ENCODE results near the gene POMT1. TPM values are rescaled to one million over a fixed set of nuclear protein-coding genes. Genes with fewer than 3 reads are reported as not detected.

Gene POMT1
- total RNA-seq, 2 donors from 2014 or later: 22.1 to 34.6 TPM

DNA sequence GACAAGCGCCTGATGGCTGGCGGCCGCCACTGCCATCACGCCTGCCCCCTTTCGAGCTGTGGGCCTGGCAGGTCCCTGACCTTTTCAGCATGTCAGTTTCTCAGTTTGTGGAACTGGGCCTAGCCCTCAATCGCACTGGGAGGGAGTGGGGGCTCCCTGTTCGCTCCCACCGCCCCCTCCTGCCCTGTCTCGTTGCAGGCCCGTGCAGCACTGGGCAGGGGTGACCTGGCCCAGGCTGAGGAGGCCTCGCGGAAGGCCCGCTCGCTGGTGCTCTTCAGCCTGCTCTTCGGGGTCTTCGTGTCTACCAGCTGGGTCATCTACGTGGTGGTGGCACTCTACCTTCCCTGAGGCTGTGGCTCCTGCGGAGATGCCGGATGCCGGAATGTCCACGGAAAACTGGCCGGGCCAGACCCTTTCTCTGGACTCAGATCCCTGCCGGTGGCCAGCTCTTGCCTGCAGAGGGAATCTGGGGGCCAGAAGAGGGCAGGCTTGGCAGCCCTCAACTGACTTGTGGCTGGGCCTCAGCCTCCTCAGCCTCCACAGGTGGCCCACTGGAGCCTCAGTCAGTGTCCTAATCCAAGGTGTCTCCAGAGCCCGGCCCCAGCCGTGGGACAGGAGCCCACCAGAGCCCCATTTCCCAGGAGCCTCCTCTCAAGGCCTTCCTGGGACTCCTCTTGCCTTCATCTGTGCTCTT is 55.3 kb downstream of the POMT1 start:
- 95 to 96% methylated on average over 5 to 17 of the region's 25 CpGs for WGBS, 2 donors
- no peak for ATAC-seq

GRCh38 chr9:131559421-131560000 is 56.8 kb downstream of the POMT1 start:
- no peaks in the 10 kb centered on the region for H3K4me1 ChIP-seq
- peak; percentile 40 for ATAC-seq
- intact Hi-C loops (cut with DNase I): no loop called here
- no peaks in the 10 kb centered on the region for H3K36me3 ChIP-seq (replicated peaks in 1 of 2; ENCODE audit: insufficient read depth in 1 of 2, low read depth in 2 of 2)
- no peaks in the 10 kb centered on the region for H3K9me3 ChIP-seq
- no peak for TF ChIP-seq POLR2A (IDR thresholded peaks at IDR 0.05)
- TF ChIP-seq, protein P1, sequence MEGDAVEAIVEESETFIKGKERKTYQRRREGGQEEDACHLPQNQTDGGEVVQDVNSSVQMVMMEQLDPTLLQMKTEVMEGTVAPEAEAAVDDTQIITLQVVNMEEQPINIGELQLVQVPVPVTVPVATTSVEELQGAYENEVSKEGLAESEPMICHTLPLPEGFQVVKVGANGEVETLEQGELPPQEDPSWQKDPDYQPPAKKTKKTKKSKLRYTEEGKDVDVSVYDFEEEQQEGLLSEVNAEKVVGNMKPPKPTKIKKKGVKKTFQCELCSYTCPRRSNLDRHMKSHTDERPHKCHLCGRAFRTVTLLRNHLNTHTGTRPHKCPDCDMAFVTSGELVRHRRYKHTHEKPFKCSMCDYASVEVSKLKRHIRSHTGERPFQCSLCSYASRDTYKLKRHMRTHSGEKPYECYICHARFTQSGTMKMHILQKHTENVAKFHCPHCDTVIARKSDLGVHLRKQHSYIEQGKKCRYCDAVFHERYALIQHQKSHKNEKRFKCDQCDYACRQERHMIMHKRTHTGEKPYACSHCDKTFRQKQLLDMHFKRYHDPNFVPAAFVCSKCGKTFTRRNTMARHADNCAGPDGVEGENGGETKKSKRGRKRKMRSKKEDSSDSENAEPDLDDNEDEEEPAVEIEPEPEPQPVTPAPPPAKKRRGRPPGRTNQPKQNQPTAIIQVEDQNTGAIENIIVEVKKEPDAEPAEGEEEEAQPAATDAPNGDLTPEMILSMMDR (IDR thresholded peaks at IDR 0.05): peak in 2 of 7 experiments; percentile 15 to 31
- no peak for DNase-seq
- H3K27me3 ChIP-seq: no peaks in the 10 kb centered on the region
- 77% methylated on average over 1 of the region's 1 CpG; no CpG with 5 or more reads in 1 of the 2 donors for WGBS, 2 donors
- no peak overlapping the region for H3K4me3 ChIP-seq
- no peak overlapping the region for H3K27ac ChIP-seq

More for the DNA sequence above, 55.3 kb downstream of the POMT1 start:
- TF ChIP-seq, protein P1 (IDR thresholded peaks at IDR 0.05): no peak
- TF ChIP-seq POLR2A (IDR thresholded peaks at IDR 0.05): no peak
- H3K4me1 ChIP-seq: no peaks in the 10 kb centered on the region
- no peak overlapping the region for H3K27ac ChIP-seq
- no peaks in the 10 kb centered on the region for H3K27me3 ChIP-seq
- no peaks in the 10 kb centered on the region for H3K36me3 ChIP-seq (replicated peaks in 1 of 2; ENCODE audit: insufficient read depth in 1 of 2, low read depth in 2 of 2)
- H3K9me3 ChIP-seq: no peaks in the 10 kb centered on the region
- intact Hi-C loops (cut with DNase I): no loop called here
- DNase-seq: no peak
- H3K4me3 ChIP-seq: no peak overlapping the region

- no peaks in the 10 kb centered on the region for H3K4me1 ChIP-seq
- no peaks in the 10 kb centered on the region for H3K36me3 ChIP-seq (replicated peaks in 1 of 2; ENCODE audit: insufficient read depth in 1 of 2, low read depth in 2 of 2)
- WGBS, 2 donors: 56 to 61% methylated on average over 9 of the region's 9 CpGs
- no peak for DNase-seq
- peak; percentile 38 for ATAC-seq
- intact Hi-C loops (cut with DNase I): no loop called here
- H3K9me3 ChIP-seq: no peaks in the 10 kb centered on the region
- H3K27me3 ChIP-seq: no peaks in the 10 kb centered on the region
- H3K27ac ChIP-seq: peak overlapping the region in 1 of 4 donors; percentile 28
- TF ChIP-seq POLR2A (IDR thresholded peaks at IDR 0.05): no peak
- TF ChIP-seq, protein P1 (IDR thresholded peaks at IDR 0.05): no peak
- H3K4me3 ChIP-seq: no peak overlapping the region
Observed at GRCh38 chr9:131562032-131562959, 59.6 kb downstream of the POMT1 start.

GRCh38 chr9:131565369-131565768 is 62.7 kb downstream of the POMT1 start:
- Histone ChIP-seq H3K36me3 (replicated peaks in 1 of 2; ENCODE audit: insufficient read depth in 1 of 2, low read depth in 2 of 2) (no peaks in the 10 kb centered on the region), H3K27me3 (no peaks in the 10 kb centered on the region), H3K9me3 (no peaks in the 10 kb centered on the region), H3K4me1 (no peaks in the 10 kb centered on the region), H3K4me3 (no peak overlapping the region), H3K27ac (no peak overlapping the region)
- TF ChIP-seq, protein P1 (IDR thresholded peaks at IDR 0.05): no peak
- no peak for TF ChIP-seq POLR2A (IDR thresholded peaks at IDR 0.05)
- intact Hi-C loops (cut with DNase I): no loop called here
- no peak for ATAC-seq
- 91 to 96% methylated on average over 5 of the region's 5 CpGs for WGBS, 2 donors
- no peak for DNase-seq

Data from body of pancreas (tissue), 4 donors.